Spleen (tissue), 11 donors: Measurements from ENCODE around the gene KIAA2012. TPM values are rescaled to one million over a fixed set of nuclear protein-coding genes. Genes with fewer than 3 reads are reported as not detected.

Source experiments
- DNase-seq: peaks from one replicate; pipeline ENCODE4 v3.0.0-alpha.2; 2020
- H3K27ac ChIP-seq, 8 donors: fragments of 200-600 bp; sonication (generic) in 7 of 8; 1 replicate in 4 of 8; 2 replicates in 4 of 8; pipeline versions ENCODE4 v1.5.0 to v1.8.0; 2016 to 2021; ENCODE audit warnings: inconsistent platforms in 4 of 8, mild to moderate bottlenecking in 4 of 8, moderate library complexity in 1 of 8
- H3K27me3 ChIP-seq, 7 donors: fragments of 200-600 bp; sonication (generic) in 6 of 7; replicated peaks in 1 of 7; 1 replicate in 4 of 7; 2 replicates in 3 of 7; pipeline versions ENCODE4 v1.5.0 to v1.8.0; 2016 to 2021; ENCODE audit warnings: inconsistent platforms in 3 of 7, mild to moderate bottlenecking in 1 of 7
- H3K36me3 ChIP-seq, 6 donors: fragments of 200-600 bp; sonication (generic) in 5 of 6; 1 replicate in 4 of 6; 2 replicates in 2 of 6; pipeline versions ENCODE4 v1.5.0 to v1.8.0; 2016 to 2021; ENCODE audit warnings: inconsistent platforms in 2 of 6
- H3K4me1 ChIP-seq, 6 donors: fragments of 200-600 bp; sonication (generic) in 5 of 6; 1 replicate in 3 of 6; 2 replicates in 3 of 6; pipeline versions ENCODE4 v1.5.0 to v1.8.0; 2016 to 2021; ENCODE audit warnings: inconsistent platforms in 3 of 6
- H3K4me3 ChIP-seq, 8 donors: fragments of 200-600 bp; sonication (generic) in 7 of 8; 1 replicate in 4 of 8; 2 replicates in 4 of 8; pipeline versions ENCODE4 v1.5.0 to v1.8.0; 2016 to 2021; ENCODE audit warnings: inconsistent platforms in 4 of 8, mild to moderate bottlenecking in 4 of 8, moderate library complexity in 2 of 8
- H3K9me3 ChIP-seq, 8 donors: fragments of 200-600 bp; sonication (generic) in 7 of 8; 1 replicate in 4 of 8; 2 replicates in 4 of 8; pipeline versions ENCODE4 v1.5.0 to v1.8.0; 2016 to 2021; ENCODE audit warnings: inconsistent platforms in 4 of 8
- POLR2A ChIP-seq, 3 donors: fragments of 450-650 bp; IDR thresholded peaks; one replicate each; pipeline ENCODE4 v1.5.1; 2017; ENCODE audit warnings: antibody characterized with exemption in 3 of 3, mild to moderate bottlenecking in 1 of 3
- POLR2AphosphoS5 ChIP-seq, 3 donors: sonication (generic); formaldehyde crosslinking; IDR thresholded peaks; one replicate each; pipeline ENCODE4 v1.5.1; 2017; ENCODE audit warnings: antibody characterized with exemption in 3 of 3
- WGBS, 5 donors: extraction: QIAGEN DNeasy Blood & Tissue Kit in 3 of 5; methylation state at CpG; one replicate each; pipeline versions ENCODE4 v1.1.5 to v1.1.7; 2013 to 2018; 5-methylcytosine and 5-hydroxymethylcytosine counted together
- intact Hi-C: fragments of 100-400 bp; cut with DNase I; formaldehyde crosslinking; loops from one replicate; pipeline ENCODE4 v1.15.0; 2023; ENCODE audit warnings: low total_unique reads
- polyA plus RNA-seq, 3 donors: library from polyadenylated mRNA; stranded (reverse); fragments of 200-250 nt; gene quantifications; one replicate each; pipeline ENCODE4 v1.2.1, GENCODE V29; 2013
- total RNA-seq, 7 donors: library from RNA; depleted of rRNA in 3 of 7; stranded (reverse); fragments of >200 nt in 3 of 7; fragmentation: NEBNext Ultra II Directional in 4 of 7; extraction: Animal tissue kit (Norgen Biotek cat#: 25700) in 4 of 7; gene quantifications; one replicate each; pipeline versions ENCODE4 v1.1.0 to v1.2.1, GENCODE V29; 2016 to 2021
- TF ChIP-seq, protein P1 (sequence below), 11 experiments: fragments of 200-600 bp in 7 of 11; fragments of 450-650 bp in 4 of 11; sonication (generic) in 4 of 11; IDR thresholded peaks in 8 of 11; conservative IDR thresholded peaks in 3 of 11; 1 replicate in 7 of 11; 2 replicates in 4 of 11; pipeline versions ENCODE4 v1.4.0 to v1.8.0; 2016 to 2021; ENCODE audit warnings: antibody characterized with exemption in 11 of 11, inconsistent platforms in 4 of 11, mild to moderate bottlenecking in 1 of 11
- donor health status: healthy with polysubstance abuse.
- donor health status: DM: no; HTN: no; CAD: no; lungs with moderate emphysema.
- donor health status: DM: no; HTN: no; CAD: no.
- donor health status: Bipolar disorder and iron deficiency.
- donor health status: healthy.
- donor health status: DM: no; HTN: no; CAD: no.
- donor health status: DM: yes; HTN: yes; CAD: no.

Gene KIAA2012
- total and polyA plus RNA-seq, 10 donors, result not detected

DNA sequence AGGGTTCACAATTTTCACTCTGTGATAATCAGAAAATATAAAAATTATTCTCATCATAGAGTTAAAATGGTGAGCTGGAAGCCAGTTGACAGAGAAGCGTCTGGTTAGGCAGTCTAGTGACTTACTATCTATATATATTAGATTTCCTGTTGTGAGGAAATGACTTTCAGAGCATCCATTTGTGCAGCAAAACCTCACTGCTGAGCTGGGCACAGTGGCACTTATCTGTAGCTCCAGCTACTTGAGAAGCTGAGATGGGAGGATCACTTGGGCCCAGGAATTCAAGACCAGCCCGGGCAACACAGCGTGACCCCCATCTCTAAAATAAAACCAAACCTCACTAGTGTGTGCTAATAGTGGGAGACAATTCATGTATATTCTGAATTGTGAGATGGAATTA lies 7.2 kb upstream of the KIAA2012 start:
- no peak overlapping the region for H3K4me3 ChIP-seq
- intact Hi-C loops, result no loop called here
- no peak overlapping the region for H3K27ac ChIP-seq
- H3K9me3 ChIP-seq, result no peaks in the 10 kb centered on the region
- TF ChIP-seq, protein P1, sequence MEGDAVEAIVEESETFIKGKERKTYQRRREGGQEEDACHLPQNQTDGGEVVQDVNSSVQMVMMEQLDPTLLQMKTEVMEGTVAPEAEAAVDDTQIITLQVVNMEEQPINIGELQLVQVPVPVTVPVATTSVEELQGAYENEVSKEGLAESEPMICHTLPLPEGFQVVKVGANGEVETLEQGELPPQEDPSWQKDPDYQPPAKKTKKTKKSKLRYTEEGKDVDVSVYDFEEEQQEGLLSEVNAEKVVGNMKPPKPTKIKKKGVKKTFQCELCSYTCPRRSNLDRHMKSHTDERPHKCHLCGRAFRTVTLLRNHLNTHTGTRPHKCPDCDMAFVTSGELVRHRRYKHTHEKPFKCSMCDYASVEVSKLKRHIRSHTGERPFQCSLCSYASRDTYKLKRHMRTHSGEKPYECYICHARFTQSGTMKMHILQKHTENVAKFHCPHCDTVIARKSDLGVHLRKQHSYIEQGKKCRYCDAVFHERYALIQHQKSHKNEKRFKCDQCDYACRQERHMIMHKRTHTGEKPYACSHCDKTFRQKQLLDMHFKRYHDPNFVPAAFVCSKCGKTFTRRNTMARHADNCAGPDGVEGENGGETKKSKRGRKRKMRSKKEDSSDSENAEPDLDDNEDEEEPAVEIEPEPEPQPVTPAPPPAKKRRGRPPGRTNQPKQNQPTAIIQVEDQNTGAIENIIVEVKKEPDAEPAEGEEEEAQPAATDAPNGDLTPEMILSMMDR (IDR thresholded peaks at IDR 0.05 in 8 of 11, conservative IDR thresholded peaks at IDR 0.05 in 3 of 11), result no peak
- TF ChIP-seq POLR2AphosphoS5 (IDR thresholded peaks at IDR 0.05) (no peak), POLR2A (IDR thresholded peaks at IDR 0.05) (no peak)
- WGBS, 5 donors, result 70 to 88% (median 79%) methylated on average over 3 of the region's 3 CpGs
- DNase-seq, result no peak
- no peaks in the 10 kb centered on the region for H3K27me3 ChIP-seq
- no peaks in the 10 kb centered on the region for H3K4me1 ChIP-seq
- H3K36me3 ChIP-seq, result no peaks in the 10 kb centered on the region

DNA sequence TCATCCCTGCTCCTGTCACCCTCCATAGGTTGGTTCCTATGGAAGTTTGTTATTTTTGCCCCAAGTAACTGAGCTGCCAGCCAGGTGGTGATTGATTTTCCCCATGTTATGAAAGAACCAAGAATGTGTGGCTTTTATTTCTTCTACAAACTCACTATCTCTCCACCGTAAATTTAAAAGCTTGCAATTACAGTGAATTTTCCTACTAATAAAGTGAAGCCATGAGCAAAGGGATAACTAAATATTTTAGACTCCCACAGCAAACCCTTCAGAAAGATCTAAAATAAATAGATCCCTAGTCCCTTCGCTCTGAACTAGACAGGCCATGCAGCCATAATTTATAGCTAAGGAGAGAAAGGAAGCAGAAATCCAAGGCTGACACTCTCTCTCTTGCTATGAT lies 6.2 kb upstream of the KIAA2012 start:
- DNase-seq, result no peak
- TF ChIP-seq, protein P1 (IDR thresholded peaks at IDR 0.05 in 8 of 11, conservative IDR thresholded peaks at IDR 0.05 in 3 of 11), result no peak
- TF ChIP-seq POLR2A (IDR thresholded peaks at IDR 0.05) (no peak), POLR2AphosphoS5 (IDR thresholded peaks at IDR 0.05) (no peak)
- WGBS, 5 donors, result 64 to 83% (median 81%) methylated on average over 2 of the region's 2 CpGs
- no peaks in the 10 kb centered on the region for H3K27me3 ChIP-seq
- no peaks in the 10 kb centered on the region for H3K36me3 ChIP-seq
- H3K9me3 ChIP-seq, result no peaks in the 10 kb centered on the region
- no peak overlapping the region for H3K27ac ChIP-seq
- intact Hi-C loops, result no loop called here
- no peaks in the 10 kb centered on the region for H3K4me1 ChIP-seq
- no peak overlapping the region for H3K4me3 ChIP-seq

DNA sequence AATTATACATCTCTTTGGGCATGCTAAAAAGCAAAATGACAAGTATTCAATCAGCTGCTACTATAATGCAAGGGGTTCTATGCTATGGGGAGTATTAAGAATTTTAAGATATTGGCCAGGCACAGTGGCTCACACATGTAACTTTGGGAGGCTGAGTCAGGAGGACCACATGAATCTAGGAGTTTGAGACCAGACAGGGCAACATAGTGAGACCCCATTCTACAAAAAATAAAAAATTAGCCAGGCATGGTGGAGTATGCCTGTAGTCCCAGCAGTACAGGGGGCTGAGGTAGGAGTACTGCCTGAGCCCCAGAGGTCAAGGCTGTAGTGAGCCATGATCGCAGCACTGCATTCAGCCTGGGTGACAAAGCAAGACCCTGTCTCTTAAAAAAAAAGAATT lies 5.5 kb upstream of the KIAA2012 start:
- no peak for DNase-seq
- Histone ChIP-seq H3K9me3 (no peaks in the 10 kb centered on the region), H3K4me1 (no peaks in the 10 kb centered on the region), H3K36me3 (no peaks in the 10 kb centered on the region), H3K27me3 (no peaks in the 10 kb centered on the region), H3K4me3 (no peak overlapping the region), H3K27ac (no peak overlapping the region)
- intact Hi-C loops, result no loop called here
- 90 to 100% (median 95%) methylated on average over 1 of the region's 1 CpG for WGBS, 5 donors
- no peak for TF ChIP-seq POLR2AphosphoS5 (IDR thresholded peaks at IDR 0.05)
- TF ChIP-seq, protein P1 (IDR thresholded peaks at IDR 0.05 in 8 of 11, conservative IDR thresholded peaks at IDR 0.05 in 3 of 11), result no peak
- no peak for TF ChIP-seq POLR2A (IDR thresholded peaks at IDR 0.05)

DNA sequence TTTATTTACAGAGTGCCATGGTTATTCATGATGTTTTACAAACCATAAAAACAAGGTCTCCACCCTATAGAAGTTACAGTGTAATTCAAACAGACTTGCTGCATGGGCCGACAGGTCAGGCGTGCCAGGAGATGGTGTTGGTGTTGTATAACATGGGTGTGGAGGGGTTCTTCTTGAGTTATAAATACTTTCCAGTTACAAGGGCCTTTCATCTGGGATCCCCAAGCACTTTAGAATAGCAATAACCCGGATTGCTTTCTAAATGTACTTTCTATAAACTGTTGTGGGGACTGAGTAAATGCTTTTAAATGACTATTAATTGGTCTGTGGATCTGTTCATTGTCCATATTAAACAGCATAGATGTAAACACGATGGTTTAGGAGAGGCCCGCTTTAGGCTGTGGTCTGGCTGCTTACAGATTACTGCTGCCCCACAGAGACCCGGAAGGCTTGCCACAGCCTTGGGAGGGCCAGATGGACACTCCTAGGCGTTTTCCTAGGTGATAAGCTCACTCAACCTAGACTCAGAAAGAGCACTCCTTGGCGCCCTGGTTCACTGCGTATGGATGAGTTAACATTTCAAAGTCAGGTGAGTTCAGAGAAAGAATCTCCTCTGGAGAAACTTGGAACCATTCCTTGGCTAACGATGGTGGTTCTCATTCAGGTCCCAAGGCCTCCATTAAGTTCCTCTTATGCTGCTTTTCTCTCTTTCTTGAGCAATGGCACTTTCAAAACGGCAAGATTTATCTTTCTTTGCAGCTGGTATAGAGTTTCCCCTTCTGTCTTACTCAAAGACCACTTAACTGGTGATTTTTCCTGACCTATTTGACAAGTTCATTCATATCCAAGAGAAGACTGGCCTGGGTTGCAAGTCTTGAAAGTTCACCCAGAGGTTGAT lies 3.6 kb upstream of the KIAA2012 start:
- H3K9me3 ChIP-seq, result no peaks in the 10 kb centered on the region
- intact Hi-C loops, result no loop called here
- no peaks in the 10 kb centered on the region for H3K27me3 ChIP-seq
- TF ChIP-seq POLR2AphosphoS5 (IDR thresholded peaks at IDR 0.05) (no peak), POLR2A (IDR thresholded peaks at IDR 0.05) (no peak)
- TF ChIP-seq, protein P1 (IDR thresholded peaks at IDR 0.05 in 8 of 11, conservative IDR thresholded peaks at IDR 0.05 in 3 of 11), result no peak
- 62 to 76% (median 69%) methylated on average over 11 of the region's 11 CpGs for WGBS, 5 donors
- H3K36me3 ChIP-seq, result no peaks in the 10 kb centered on the region
- no peak overlapping the region for H3K4me3 ChIP-seq
- no peak for DNase-seq
- no peaks in the 10 kb centered on the region for H3K4me1 ChIP-seq
- H3K27ac ChIP-seq, result no peak overlapping the region
